IMR-90 (cell line): Measurements from ENCODE around the gene ENOX1. TPM values are rescaled to one million over a fixed set of nuclear protein-coding genes. Genes with fewer than 3 reads are reported as not detected.

Experiments used
- ATAC-seq: fragments of 200-7000 bp; cut with Tn5 transposase; 2 replicates; pipeline ENCODE4 v1.9.1; 2020; ENCODE audit warnings: low read depth, mild to moderate bottlenecking, moderate library complexity
- BruUV-seq: library from RNA; stranded (reverse); fragments of 400-500 nt; replicated peaks from 2 replicates; lab custom pipeline; 2021; lab: Mats Ljungman, UMichigan
- CTCF ChIA-PET: fragments of 300-600 bp; formaldehyde crosslinking; extraction: SDS; loops from one replicate; lab custom pipeline; 2021; ENCODE audit warnings: antibody characterized with exemption; lab: Yijun Ruan, JAX
- POLR2A ChIA-PET: fragments of 300-600 bp; sonication (Branson Sonifier 250); formaldehyde crosslinking; loops from one replicate; lab custom pipeline; 2022; ENCODE audit warnings: antibody characterized with exemption; ENCODE audit not compliant: unreplicated experiment; lab: Charles Lee
- DNase-seq: peaks from one replicate; pipeline ENCODE4 v3.0.0; 2013
- H2AFZ ChIP-seq: replicated peaks from 2 replicates; pipeline ENCODE3; 2013; ENCODE audit warnings: low read length, mild to moderate bottlenecking; ENCODE audit not compliant: poor library complexity
- H2AK5ac ChIP-seq: 2 replicates; pipeline ENCODE4 v1.6.1; 2013; ENCODE audit warnings: low read depth, low read length, inconsistent platforms
- H2AK9ac ChIP-seq: replicated peaks from 2 replicates; pipeline ENCODE3; 2013; ENCODE audit warnings: mild to moderate bottlenecking, low read depth, low read length, moderate library complexity; ENCODE audit not compliant: poor library complexity
- H2BK120ac ChIP-seq: 2 replicates; pipeline ENCODE4 v1.6.1; 2013; ENCODE audit warnings: low read depth, low read length, inconsistent platforms
- H2BK15ac ChIP-seq: 3 replicates; pipeline ENCODE4 v1.6.1; 2013; ENCODE audit warnings: low read depth, low read length, inconsistent platforms
- H2BK20ac ChIP-seq: 2 replicates; pipeline ENCODE4 v1.6.1; 2013; ENCODE audit warnings: low read depth, mild to moderate bottlenecking, inconsistent platforms, low read length, moderate library complexity
- H2BK5ac ChIP-seq: 2 replicates; pipeline ENCODE4 v1.6.1; 2013; ENCODE audit warnings: mild to moderate bottlenecking, low read depth, low read length, inconsistent platforms; ENCODE audit not compliant: poor library complexity, severe bottlenecking
- H3K14ac ChIP-seq: replicated peaks from 2 replicates; pipeline ENCODE4 v1.6.1; 2013; ENCODE audit warnings: low read depth, low read length, inconsistent platforms
- H3K18ac ChIP-seq: 2 replicates; pipeline ENCODE4 v1.6.1; 2013; ENCODE audit warnings: low read depth, low read length, control low read depth
- H3K23ac ChIP-seq: 2 replicates; pipeline ENCODE4 v1.6.1; 2013; ENCODE audit warnings: low read depth, low read length, inconsistent platforms
- H3K27ac ChIP-seq: 2 replicates; pipeline ENCODE4 v1.5.1; 2013; ENCODE audit warnings: mild to moderate bottlenecking, control low read depth, low read length; ENCODE audit not compliant: insufficient read depth
- H3K27me3 ChIP-seq: 2 replicates; pipeline ENCODE4 v1.6.1; 2013; ENCODE audit warnings: low read length; ENCODE audit not compliant: control insufficient read depth, insufficient read depth
- H3K36me3 ChIP-seq: 2 replicates; pipeline ENCODE4 v1.6.1; 2013; ENCODE audit warnings: low read length, mixed read lengths; ENCODE audit not compliant: control insufficient read depth, insufficient read depth
- H3K4ac ChIP-seq: 2 replicates; pipeline ENCODE4 v1.6.1; 2013; ENCODE audit warnings: low read depth, low read length, inconsistent platforms
- H3K4me1 ChIP-seq: 2 replicates; pipeline ENCODE4 v1.6.1; 2013; ENCODE audit warnings: low read length, mixed read lengths; ENCODE audit not compliant: control insufficient read depth, insufficient read depth
- H3K4me2 ChIP-seq: 2 replicates; pipeline ENCODE4 v1.6.1; 2013; ENCODE audit warnings: low read depth, mild to moderate bottlenecking, control low read depth, low read length, moderate library complexity
- H3K4me3 ChIP-seq: 2 replicates; pipeline ENCODE4 v1.5.1; 2013; ENCODE audit warnings: low read depth, mild to moderate bottlenecking, control low read depth, low read length, moderate library complexity; ENCODE audit not compliant: insufficient read depth
- H3K56ac ChIP-seq: 2 replicates; pipeline ENCODE4 v1.6.1; 2013; ENCODE audit warnings: low read length, inconsistent platforms; ENCODE audit not compliant: insufficient read depth; ENCODE audit errors: extremely low read depth
- H3K79me1 ChIP-seq, 2 experiments: 2 replicates each; pipeline ENCODE4 v1.6.1; 2013; ENCODE audit warnings: low read length in 2 of 2, inconsistent platforms in 1 of 2, low read depth in 1 of 2
- H3K9ac ChIP-seq: 2 replicates; pipeline ENCODE4 v1.6.1; 2013; ENCODE audit warnings: low read depth, low read length, control low read depth
- H3K9me1 ChIP-seq: 2 replicates; pipeline ENCODE4 v1.6.1; 2013; ENCODE audit warnings: low read length, inconsistent platforms; ENCODE audit not compliant: insufficient read depth
- H3K9me3 ChIP-seq: 2 replicates; pipeline ENCODE4 v1.6.1; 2013; ENCODE audit warnings: low read length; ENCODE audit not compliant: control insufficient read depth, insufficient read depth
- H4K20me1 ChIP-seq: 2 replicates; pipeline ENCODE4 v1.6.1; 2013; ENCODE audit warnings: low read length, inconsistent platforms; ENCODE audit not compliant: insufficient read depth
- H4K5ac ChIP-seq: 2 replicates; pipeline ENCODE4 v1.6.1; 2013; ENCODE audit warnings: mild to moderate bottlenecking, low read depth, low read length, control low read depth
- H4K8ac ChIP-seq, 2 experiments: 2 replicates each; pipeline ENCODE4 v1.6.1; 2013; ENCODE audit warnings: low read depth in 2 of 2, low read length in 2 of 2, control low read depth in 1 of 2, inconsistent platforms in 1 of 2
- H4K91ac ChIP-seq: 2 replicates; pipeline ENCODE4 v1.6.1; 2013; ENCODE audit warnings: low read depth, low read length, inconsistent platforms; ENCODE audit not compliant: insufficient read depth
- RAD21 ChIP-seq: IDR thresholded peaks from 2 replicates; pipeline ENCODE4 v1.6.1; 2012; ENCODE audit warnings: low read length, improper control_type of control experiment
- dilution Hi-C: fragments of 300-500 bp; cut with HindIII; formaldehyde crosslinking; loops from one replicate; pipeline ENCODE4 v1.14.3; 2018; ENCODE audit warnings: low sequenced_read_pairs; ENCODE audit not compliant: unreplicated experiment
- in situ Hi-C: fragments of 300-500 bp; cut with MboI; formaldehyde crosslinking; loops from 3 replicates; pipeline ENCODE4 v1.14.3; 2019; ENCODE audit warnings: low sequenced_read_pairs, inconsistent platforms, mixed read lengths
- intact Hi-C: fragments of 100-400 bp; cut with micrococcal nuclease; formaldehyde crosslinking; loops from 2 replicates; pipeline ENCODE4 v1.10.0; 2022
- polyA plus RNA-seq, 3 experiments: library from polyadenylated mRNA; depleted of rRNA; stranded (reverse); fragments of >200 nt; gene quantifications; 2 replicates each; pipeline ENCODE4 v1.2.3, GENCODE V29; 2012; ENCODE audit warnings: low replicate concordance in 1 of 3
- total RNA-seq: library from RNA; depleted of rRNA; stranded (reverse); fragments of >200 nt; gene quantifications from 2 replicates; pipeline ENCODE4 v1.2.3, GENCODE V29; 2012

The ENOX1 gene
- total and polyA plus RNA-seq, 2 of the 4 experiments (the other 2 are of a cell fraction) = 0.99 to 1.3 TPM

DNA sequence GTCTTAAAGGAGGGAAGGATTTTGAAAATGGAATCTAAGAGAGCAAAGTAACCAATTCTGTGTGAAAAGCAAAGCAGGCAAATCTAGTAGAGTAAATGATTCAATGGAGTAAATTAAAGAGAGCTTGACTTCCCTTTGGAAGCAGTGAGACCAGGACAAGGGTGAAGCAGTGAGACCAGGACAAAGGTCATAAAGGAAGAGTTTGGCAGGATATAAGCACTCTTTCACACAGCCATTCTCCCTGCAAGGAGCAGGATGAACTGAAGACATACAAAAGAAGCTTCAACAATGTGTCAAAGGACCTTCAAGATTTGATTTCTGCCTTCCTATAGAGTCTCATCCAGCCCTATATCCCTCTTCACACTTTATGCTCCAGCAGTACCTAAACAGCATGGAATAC, 123.8 kb downstream of the ENOX1 start:
- POLR2A ChIA-PET = no interaction called here
- Histone ChIP-seq H3K18ac (peak overlapping the region; percentile 97; the same call in 1 of the 2 replicates), H3K4ac (peak overlapping the region; percentile 46), H4K20me1 (no peaks in the 10 kb centered on the region), H3K23ac (peak overlapping the region; percentile 31), H4K8ac (peak overlapping the region in 1 of 2 experiments; percentile 6; a peak in 2 of 4 replicates), H4K91ac (peak overlapping the region; percentile 42; the same call in 1 of the 2 replicates), H2BK5ac (no peak overlapping the region), H4K5ac (peak overlapping the region; percentile 85; the same call in 1 of the 2 replicates), H2BK15ac (peak overlapping the region; percentile 77; the same call in 2 of the 3 replicates), H3K9me3 (no peaks in the 10 kb centered on the region), H2BK120ac (peak overlapping the region; percentile 47), H3K9me1 (no peaks in the 10 kb centered on the region), H3K27ac (no peak overlapping the region), H3K4me1 (peaks cover 11% of the 10 kb centered on the region), H3K27me3 (no peaks in the 10 kb centered on the region), H3K14ac (peak overlapping the region; percentile 23; the same call in 1 of the 2 replicates), H3K4me3 (no peak overlapping the region), H2AFZ (no peak overlapping the region), H3K4me2 (peak overlapping the region; percentile 59; the same call in 1 of the 2 replicates), H2BK20ac (peak overlapping the region; percentile 44), H2AK9ac (no peak overlapping the region), H3K56ac (no peak overlapping the region), H3K36me3 (no peaks in the 10 kb centered on the region), H2AK5ac (peak overlapping the region; percentile 22; the same call in 1 of the 2 replicates), H3K9ac (no peak overlapping the region), H3K79me1 (no peaks in the 10 kb centered on the region)
- TF ChIP-seq RAD21 = no peak
- BruUV-seq = no TSS peak
- dilution Hi-C loops = no loop called here
- CTCF ChIA-PET = no interaction called here
- intact Hi-C loops = no loop called here
- no peak for DNase-seq
- ATAC-seq = no peak
- in situ Hi-C loops = no loop called here
